Peyer's patch (tissue), 4 donors: ENCODE results near the gene CBLB.

Source experiments
- CTCF ChIP-seq, 6 experiments: fragments of 450-650 bp in 4 of 6; fragments of 200-600 bp in 2 of 6; sonication (generic) in 1 of 6; IDR thresholded peaks; one replicate each; pipeline ENCODE4 v1.5.1; 2017 to 2019; ENCODE audit warnings: antibody characterized with exemption in 6 of 6, mild to moderate bottlenecking in 3 of 6, moderate library complexity in 1 of 6
- POLR2A ChIP-seq, 2 donors: fragments of 450-650 bp; IDR thresholded peaks; one replicate each; pipeline ENCODE4 v1.5.1; 2017; ENCODE audit warnings: antibody characterized with exemption in 2 of 2, mild to moderate bottlenecking in 2 of 2, moderate library complexity in 2 of 2

GRCh38 chr3:105823149-105823867, 45.5 kb downstream of the CBLB start:
- no peak for TF ChIP-seq CTCF (IDR thresholded peaks at IDR 0.05)
- no peak for TF ChIP-seq POLR2A (IDR thresholded peaks at IDR 0.05)
